IMR-90 (cell line): Measurements from ENCODE around the gene RIN1.

Experiments used
- CEBPB ChIP-seq: IDR thresholded peaks from 2 replicates; pipeline ENCODE4 v1.6.1; 2012; ENCODE audit warnings: low read depth, low read length, improper control_type of control experiment
- MAFK ChIP-seq: IDR thresholded peaks from 2 replicates; pipeline ENCODE4 v1.6.1; 2012; ENCODE audit warnings: low read depth, low read length, improper control_type of control experiment
- POLR2A ChIP-seq: IDR thresholded peaks from 2 replicates; pipeline ENCODE4 v1.6.1; 2012; ENCODE audit warnings: mild to moderate bottlenecking, low read depth, low read length
- TF ChIP-seq, protein P1 (sequence below): fragments of 150-350 bp; IDR thresholded peaks from 2 replicates; pipeline ENCODE4 v1.6.1; 2017; ENCODE audit warnings: mild to moderate bottlenecking, antibody characterized with exemption, low read length, low read depth
- TF ChIP-seq, protein P2 (sequence below): conservative IDR thresholded peaks from 2 replicates; pipeline ENCODE4 v1.5.1; 2012; ENCODE audit warnings: mild to moderate bottlenecking, low read depth, low read length, improper control_type of control experiment

DNA sequence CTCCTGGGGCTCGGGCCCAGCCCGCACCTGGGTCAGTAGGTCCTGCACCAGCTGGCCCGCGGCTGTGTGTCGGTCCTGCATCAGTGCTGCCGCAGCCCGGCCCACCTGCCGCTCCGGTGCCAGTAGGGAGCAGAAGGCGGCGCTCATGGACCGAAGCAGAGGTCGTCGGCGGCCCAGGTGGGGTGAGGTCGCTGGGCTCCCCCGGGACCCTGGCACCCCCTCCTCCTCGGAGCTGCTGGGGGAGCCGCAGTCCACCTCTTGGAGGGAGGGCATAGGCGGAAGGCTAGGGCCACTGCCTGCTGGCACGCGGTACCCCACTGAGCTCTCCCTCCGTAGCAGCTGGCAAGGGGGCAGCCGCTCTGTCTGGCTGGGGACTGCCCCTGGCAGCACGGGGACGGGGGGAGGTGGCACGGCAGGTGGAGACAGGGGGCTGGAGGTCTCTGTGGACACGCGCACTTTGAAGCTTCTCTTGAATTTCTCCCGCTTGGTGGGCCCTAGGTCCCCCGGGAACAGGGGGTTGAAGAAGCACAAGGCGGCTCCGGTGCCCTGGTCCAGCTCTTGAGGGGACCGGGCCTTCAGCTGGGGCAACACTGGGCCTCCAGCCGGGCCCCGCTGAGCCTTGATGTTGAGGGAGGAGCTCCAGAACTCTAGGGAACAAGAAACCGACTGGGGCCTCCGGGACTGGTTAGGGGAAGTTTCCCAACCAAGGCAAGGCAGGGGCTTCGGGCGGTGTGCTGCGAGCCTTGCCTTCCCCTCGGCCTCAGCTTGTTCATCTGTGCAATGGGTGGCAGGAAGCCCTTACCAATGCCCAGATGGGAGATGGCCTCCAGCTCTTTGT lies 1.4 kb downstream of the RIN1 start:
- TF ChIP-seq, protein P1, sequence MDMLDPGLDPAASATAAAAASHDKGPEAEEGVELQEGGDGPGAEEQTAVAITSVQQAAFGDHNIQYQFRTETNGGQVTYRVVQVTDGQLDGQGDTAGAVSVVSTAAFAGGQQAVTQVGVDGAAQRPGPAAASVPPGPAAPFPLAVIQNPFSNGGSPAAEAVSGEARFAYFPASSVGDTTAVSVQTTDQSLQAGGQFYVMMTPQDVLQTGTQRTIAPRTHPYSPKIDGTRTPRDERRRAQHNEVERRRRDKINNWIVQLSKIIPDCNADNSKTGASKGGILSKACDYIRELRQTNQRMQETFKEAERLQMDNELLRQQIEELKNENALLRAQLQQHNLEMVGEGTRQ, result no peak
- TF ChIP-seq MAFK (no peak), POLR2A (0 out of 2 replicates have a peak, but pooled peaks have one; percentile 6), CEBPB (no peak)
- TF ChIP-seq, protein P2, sequence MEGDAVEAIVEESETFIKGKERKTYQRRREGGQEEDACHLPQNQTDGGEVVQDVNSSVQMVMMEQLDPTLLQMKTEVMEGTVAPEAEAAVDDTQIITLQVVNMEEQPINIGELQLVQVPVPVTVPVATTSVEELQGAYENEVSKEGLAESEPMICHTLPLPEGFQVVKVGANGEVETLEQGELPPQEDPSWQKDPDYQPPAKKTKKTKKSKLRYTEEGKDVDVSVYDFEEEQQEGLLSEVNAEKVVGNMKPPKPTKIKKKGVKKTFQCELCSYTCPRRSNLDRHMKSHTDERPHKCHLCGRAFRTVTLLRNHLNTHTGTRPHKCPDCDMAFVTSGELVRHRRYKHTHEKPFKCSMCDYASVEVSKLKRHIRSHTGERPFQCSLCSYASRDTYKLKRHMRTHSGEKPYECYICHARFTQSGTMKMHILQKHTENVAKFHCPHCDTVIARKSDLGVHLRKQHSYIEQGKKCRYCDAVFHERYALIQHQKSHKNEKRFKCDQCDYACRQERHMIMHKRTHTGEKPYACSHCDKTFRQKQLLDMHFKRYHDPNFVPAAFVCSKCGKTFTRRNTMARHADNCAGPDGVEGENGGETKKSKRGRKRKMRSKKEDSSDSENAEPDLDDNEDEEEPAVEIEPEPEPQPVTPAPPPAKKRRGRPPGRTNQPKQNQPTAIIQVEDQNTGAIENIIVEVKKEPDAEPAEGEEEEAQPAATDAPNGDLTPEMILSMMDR, result no peak
